SU-DHL-6 (cell line): ENCODE measurements around the gene NR1H4.

ENCODE experiments used
- H2AFZ ChIP-seq: fragments of 200-600 bp; sonication (generic); 2 replicates; pipeline ENCODE4 v1.6.1; 2014; ENCODE audit warnings: low read depth, mild to moderate bottlenecking, moderate library complexity, mixed read lengths, antibody characterized with exemption, low read length; ENCODE audit not compliant: severe bottlenecking
- H3F3A ChIP-seq: fragments of 200-600 bp; shearing (Covaris generic); 2 replicates; pipeline ENCODE4 v1.6.0; 2016; ENCODE audit warnings: antibody characterized with exemption, mild to moderate bottlenecking; ENCODE audit not compliant: insufficient read depth
- H3K27ac ChIP-seq: fragments of 200-600 bp; sonication (generic); 2 replicates; pipeline ENCODE4 v1.5.1; 2016; ENCODE audit warnings: low read depth, mild to moderate bottlenecking, low read length, moderate library complexity, mixed read lengths
- H3K27me3 ChIP-seq: fragments of 200-600 bp; sonication (generic), shearing (Covaris generic); 2 replicates; pipeline ENCODE4 v1.6.0; 2014; ENCODE audit warnings: mild to moderate bottlenecking, low read length
- H3K36me3 ChIP-seq: fragments of 200-600 bp; sonication (generic); 2 replicates; pipeline ENCODE4 v1.6.1; 2014; ENCODE audit warnings: mild to moderate bottlenecking, low read length, mixed read lengths
- H3K4me2 ChIP-seq: fragments of 300-600, 200-600 bp; shearing (Covaris generic), sonication (generic); 2 replicates; pipeline ENCODE4 v1.6.0; 2014; ENCODE audit warnings: low read length, low read depth, mild to moderate bottlenecking; ENCODE audit not compliant: poor library complexity, severe bottlenecking
- H3K4me3 ChIP-seq: fragments of 200-600 bp; sonication (generic); 2 replicates; pipeline ENCODE4 v1.5.1; 2014; ENCODE audit warnings: antibody characterized with exemption, low read length, mild to moderate bottlenecking, mixed read lengths; ENCODE audit not compliant: insufficient read depth, poor library complexity, severe bottlenecking
- H3K79me2 ChIP-seq: fragments of 200-600 bp; sonication (generic); 2 replicates; pipeline ENCODE4 v1.6.1; 2014; ENCODE audit warnings: mild to moderate bottlenecking, low read length, moderate library complexity; ENCODE audit not compliant: insufficient read depth
- H3K9ac ChIP-seq: fragments of 200-600 bp; sonication (generic); 2 replicates; pipeline ENCODE4 v1.7.0; 2014; ENCODE audit warnings: mild to moderate bottlenecking, low read length
- H3K9me2 ChIP-seq: fragments of 200-600 bp; sonication (generic); replicated peaks from 2 replicates; pipeline ENCODE4 v1.6.1; 2014; ENCODE audit warnings: low read length; ENCODE audit not compliant: insufficient read depth
- H3K9me3 ChIP-seq: fragments of 200-600 bp; sonication (generic); 2 replicates; pipeline ENCODE4 v1.6.1; 2014; ENCODE audit warnings: low read length, mixed read lengths; ENCODE audit not compliant: insufficient read depth
- H4K20me1 ChIP-seq: fragments of 200-600 bp; sonication (generic); 2 replicates; pipeline ENCODE4 v1.6.1; 2014; ENCODE audit warnings: low read depth, mild to moderate bottlenecking, antibody characterized with exemption, low read length, moderate library complexity, mixed read lengths
- CTCF ChIP-seq: fragments of 200-600 bp; sonication (generic); IDR thresholded peaks from one replicate; pipeline ENCODE4 v1.5.1; 2017; ENCODE audit warnings: antibody characterized with exemption, mild to moderate bottlenecking, low read length, moderate library complexity; ENCODE audit not compliant: insufficient read depth, poor library complexity, severe bottlenecking
- EZH2phosphoT487 ChIP-seq: fragments of 200-600 bp; sonication (generic), shearing (Covaris generic); conservative IDR thresholded peaks from 2 replicates; pipeline ENCODE4 v1.6.1; 2018; ENCODE audit warnings: mild to moderate bottlenecking, antibody characterized with exemption, low read length, moderate library complexity, mixed read lengths

Gene NR1H4

GRCh38 chr12:100463661-100464060, 10.0 kb upstream of the NR1H4 start:
- Histone ChIP-seq H3K36me3 (no peaks in the 10 kb centered on the region), H3K4me3 (no peak overlapping the region), H4K20me1 (no peaks in the 10 kb centered on the region), H3K79me2 (no peaks in the 10 kb centered on the region), H3K9me3 (no peaks in the 10 kb centered on the region), H3K4me2 (no peak overlapping the region), H3K9ac (no peak overlapping the region), H2AFZ (no peak overlapping the region), H3F3A (no peaks in the 10 kb centered on the region), H3K9me2 (no peaks in the 10 kb centered on the region), H3K27ac (no peak overlapping the region), H3K27me3 (no peaks in the 10 kb centered on the region)
- TF ChIP-seq CTCF = no peak
- no peak for TF ChIP-seq EZH2phosphoT487

- no peak overlapping the region for H3K9ac ChIP-seq
- H4K20me1 ChIP-seq = no peaks in the 10 kb centered on the region
- TF ChIP-seq CTCF (no peak), EZH2phosphoT487 (no peak)
- no peaks in the 10 kb centered on the region for H3K9me3 ChIP-seq
- H3K4me2 ChIP-seq = no peak overlapping the region
- no peaks in the 10 kb centered on the region for H3F3A ChIP-seq
- no peaks in the 10 kb centered on the region for H3K27me3 ChIP-seq
- H3K9me2 ChIP-seq = no peaks in the 10 kb centered on the region
- no peak overlapping the region for H2AFZ ChIP-seq
- H3K36me3 ChIP-seq = no peaks in the 10 kb centered on the region
- no peak overlapping the region for H3K27ac ChIP-seq
- H3K4me3 ChIP-seq = no peak overlapping the region
- no peaks in the 10 kb centered on the region for H3K79me2 ChIP-seq
These were observed 9.1 kb upstream of the NR1H4 start for GRCh38 chr12:100464529-100464928.

GRCh38 chr12:100468126-100468525, 5.5 kb upstream of the NR1H4 start:
- H3F3A ChIP-seq = no peaks in the 10 kb centered on the region
- no peak overlapping the region for H3K27ac ChIP-seq
- no peaks in the 10 kb centered on the region for H3K36me3 ChIP-seq
- TF ChIP-seq CTCF = no peak
- TF ChIP-seq EZH2phosphoT487 = no peak
- H3K9ac ChIP-seq = no peak overlapping the region
- no peak overlapping the region for H3K4me3 ChIP-seq
- H4K20me1 ChIP-seq = no peaks in the 10 kb centered on the region
- no peaks in the 10 kb centered on the region for H3K79me2 ChIP-seq
- H3K9me3 ChIP-seq = no peaks in the 10 kb centered on the region
- H3K9me2 ChIP-seq = no peaks in the 10 kb centered on the region
- no peaks in the 10 kb centered on the region for H3K27me3 ChIP-seq
- H2AFZ ChIP-seq = no peak overlapping the region
- H3K4me2 ChIP-seq = no peak overlapping the region
